HepG2 (cell line): ENCODE results near the gene MOV10L1.

Experiments used
- EZH2 ChIP-seq: conservative IDR thresholded peaks from 2 replicates; pipeline ENCODE4 v1.6.1; 2012; ENCODE audit warnings: mild to moderate bottlenecking, low read depth, low read length, moderate library complexity
- HMG20B ChIP-seq: conservative IDR thresholded peaks from 2 replicates; pipeline ENCODE4 v1.6.1; 2016; ENCODE audit warnings: missing genetic modification reagents, missing compliant biosample characterization
- KAT7 ChIP-seq: IDR thresholded peaks from 2 replicates; pipeline ENCODE4 v1.6.1; 2018; ENCODE audit warnings: borderline replicate concordance, missing compliant biosample characterization
- RAD21 ChIP-seq: fragments of 450-650 bp; formaldehyde crosslinking; IDR thresholded peaks from 2 replicates; pipeline ENCODE4 v1.5.0; 2020; ENCODE audit warnings: mild to moderate bottlenecking
- RELA ChIP-seq: sonication (generic); formaldehyde crosslinking; IDR thresholded peaks from 2 replicates; pipeline ENCODE4 v1.4.0; 2020; ENCODE audit warnings: missing genetic modification reagents
- TAF1 ChIP-seq: sonication (generic); formaldehyde crosslinking; IDR thresholded peaks from 2 replicates; pipeline ENCODE4 v1.4.0; 2020; ENCODE audit warnings: missing genetic modification reagents
- ZFP36L2 ChIP-seq: sonication (generic); formaldehyde crosslinking; IDR thresholded peaks from 2 replicates; pipeline ENCODE4 v1.4.0; 2020; ENCODE audit warnings: missing genetic modification reagents
- ZNF496 ChIP-seq: sonication (generic); formaldehyde crosslinking; IDR thresholded peaks from 2 replicates; pipeline ENCODE4 v1.8.1; 2023; ENCODE audit warnings: mild to moderate bottlenecking, moderate library complexity, missing genetic modification reagents; ENCODE audit not compliant: insufficient replicate concordance
- ZNF574 ChIP-seq: sonication (generic); formaldehyde crosslinking; IDR thresholded peaks from 2 replicates; pipeline ENCODE4 v1.4.0; 2020; ENCODE audit warnings: missing genetic modification reagents
- ZNF652 ChIP-seq: IDR thresholded peaks from 2 replicates; pipeline ENCODE4 v1.6.1; 2016; ENCODE audit warnings: low read depth, borderline replicate concordance
- TF ChIP-seq, protein P1 (sequence below): sonication (generic); formaldehyde crosslinking; IDR thresholded peaks from 2 replicates; pipeline ENCODE4 v1.5.0; 2020; ENCODE audit warnings: mild to moderate bottlenecking, missing genetic modification reagents, moderate library complexity
- TF ChIP-seq, protein P2 (sequence below): sonication (generic); formaldehyde crosslinking; IDR thresholded peaks from 2 replicates; pipeline ENCODE4 v1.8.0; 2022; ENCODE audit warnings: low read depth, missing genetic modification reagents

- TF ChIP-seq KAT7 (CRISPR knock-in tag) = no peak
- TF ChIP-seq ZNF652 (CRISPR knock-in tag) = no peak
- TF ChIP-seq ZNF496 (CRISPR knock-in tag) = no peak
- TF ChIP-seq, protein P1, sequence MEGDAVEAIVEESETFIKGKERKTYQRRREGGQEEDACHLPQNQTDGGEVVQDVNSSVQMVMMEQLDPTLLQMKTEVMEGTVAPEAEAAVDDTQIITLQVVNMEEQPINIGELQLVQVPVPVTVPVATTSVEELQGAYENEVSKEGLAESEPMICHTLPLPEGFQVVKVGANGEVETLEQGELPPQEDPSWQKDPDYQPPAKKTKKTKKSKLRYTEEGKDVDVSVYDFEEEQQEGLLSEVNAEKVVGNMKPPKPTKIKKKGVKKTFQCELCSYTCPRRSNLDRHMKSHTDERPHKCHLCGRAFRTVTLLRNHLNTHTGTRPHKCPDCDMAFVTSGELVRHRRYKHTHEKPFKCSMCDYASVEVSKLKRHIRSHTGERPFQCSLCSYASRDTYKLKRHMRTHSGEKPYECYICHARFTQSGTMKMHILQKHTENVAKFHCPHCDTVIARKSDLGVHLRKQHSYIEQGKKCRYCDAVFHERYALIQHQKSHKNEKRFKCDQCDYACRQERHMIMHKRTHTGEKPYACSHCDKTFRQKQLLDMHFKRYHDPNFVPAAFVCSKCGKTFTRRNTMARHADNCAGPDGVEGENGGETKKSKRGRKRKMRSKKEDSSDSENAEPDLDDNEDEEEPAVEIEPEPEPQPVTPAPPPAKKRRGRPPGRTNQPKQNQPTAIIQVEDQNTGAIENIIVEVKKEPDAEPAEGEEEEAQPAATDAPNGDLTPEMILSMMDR = no peak
- no peak for TF ChIP-seq RAD21
- TF ChIP-seq ZFP36L2 = no peak
- TF ChIP-seq HMG20B (CRISPR knock-in tag) = no peak
- TF ChIP-seq EZH2 = no peak
- TF ChIP-seq TAF1 (CRISPR knock-in tag) = no peak
- TF ChIP-seq, protein P2, sequence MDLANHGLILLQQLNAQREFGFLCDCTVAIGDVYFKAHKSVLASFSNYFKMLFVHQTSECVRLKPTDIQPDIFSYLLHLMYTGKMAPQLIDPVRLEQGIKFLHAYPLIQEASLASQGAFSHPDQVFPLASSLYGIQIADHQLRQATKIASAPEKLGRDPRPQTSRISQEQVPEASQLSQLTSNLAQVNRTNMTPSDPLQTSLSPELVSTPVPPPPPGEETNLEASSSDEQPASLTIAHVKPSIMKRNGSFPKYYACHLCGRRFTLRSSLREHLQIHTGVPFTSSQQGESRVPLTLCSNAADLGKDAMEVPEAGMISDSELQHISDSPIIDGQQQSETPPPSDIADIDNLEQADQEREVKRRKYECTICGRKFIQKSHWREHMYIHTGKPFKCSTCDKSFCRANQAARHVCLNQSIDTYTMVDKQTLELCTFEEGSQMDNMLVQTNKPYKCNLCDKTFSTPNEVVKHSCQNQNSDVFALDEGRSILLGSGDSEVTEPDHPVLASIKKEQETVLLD (CRISPR knock-in tag) = no peak
- no peak for TF ChIP-seq RELA (CRISPR knock-in tag)
- TF ChIP-seq ZNF574 (CRISPR knock-in tag) = no peak
Observed at GRCh38 chr22:50138988-50139387, 49.2 kb downstream of the MOV10L1 start.
